ENCODE data around the gene ZDHHC11. TPM values are rescaled to one million over a fixed set of nuclear protein-coding genes. Genes with fewer than 3 reads are reported as not detected.

ZDHHC11 gene
- 1 to 10 TPM; 2.4 to 5.8 (median 4.8) TPM for total RNA-seq

- no peak for TF ChIP-seq CTCF (IDR thresholded peaks at IDR 0.05)
- ATAC-seq (ENCODE audit: low FRiP score), result no peak
- DNase-seq (ENCODE audit: low spot score), result no peak
These were observed at the start of gene ZDHHC11 for GRCh38 chr5:850511-851006. TSS of gene ZDHHC11 (minus strand) at chr5:850986. CDS start at chr5:850602, 384 bp downstream.

- DNase-seq (ENCODE audit: low spot score) (no peak), ATAC-seq (ENCODE audit: low FRiP score) (no peak)
- no peak for TF ChIP-seq CTCF (IDR thresholded peaks at IDR 0.05)
These were observed 42.9 kb upstream of the ZDHHC11 start for GRCh38 chr5:893711-894110.

- DNase-seq (ENCODE audit: low spot score) (no peak), ATAC-seq (ENCODE audit: low FRiP score) (no peak)
- TF ChIP-seq CTCF (IDR thresholded peaks at IDR 0.05), result no peak
These were observed 42.3 kb upstream of the ZDHHC11 start for GRCh38 chr5:893137-893506.

GRCh38 chr5:892394-893136, 41.8 kb upstream of the ZDHHC11 start, which contains the start of the genes BRD9 and TRIP13:
TSS of gene BRD9 (minus strand) at chr5:892801. CDS start at chr5:892657, 144 bp downstream.
TSS of gene TRIP13 (plus strand) at chr5:892884. CDS start at chr5:892999, 115 bp downstream.
- peak; percentile 86 for ATAC-seq (ENCODE audit: low FRiP score)

GRCh38 chr5:891837-892393, 41.1 kb upstream of the ZDHHC11 start:
- ATAC-seq (ENCODE audit: low FRiP score) (peak; percentile 4), DNase-seq (ENCODE audit: low spot score) (no peak)
- no peak for TF ChIP-seq CTCF (IDR thresholded peaks at IDR 0.05)

More at GRCh38 chr5:892394-893136, 41.8 kb upstream of the ZDHHC11 start, which contains the start of the genes BRD9 and TRIP13:
- no peak for TF ChIP-seq CTCF (IDR thresholded peaks at IDR 0.05)
- peak; percentile 36 for DNase-seq (ENCODE audit: low spot score)

- no peak for DNase-seq (ENCODE audit: low spot score)
- TF ChIP-seq CTCF (IDR thresholded peaks at IDR 0.05), result no peak
- no peak for ATAC-seq (ENCODE audit: low FRiP score)
These were observed 40.5 kb upstream of the ZDHHC11 start for GRCh38 chr5:891117-891836.
